C1 segment of cervical spinal cord (tissue), 14 donors: ENCODE results near the gene PPP1R10.

Experiments used
- DNase-seq, 14 donors: peaks; one replicate each; lab custom pipeline; 2025; lab: John Stamatoyannopoulos, UW

PPP1R10 gene

GRCh38 chr6:30598912-30599624 lies 18.0 kb downstream of the PPP1R10 start:
- DNase-seq = no peak

- DNase-seq = peak in 7 of 14 donors; percentile 6 to 35 (median 14)
These were observed 19.5 kb downstream of the PPP1R10 start for GRCh38 chr6:30597315-30598144.

GRCh38 chr6:30592287-30592686 lies 24.8 kb downstream of the PPP1R10 start:
- no peak for DNase-seq

- DNase-seq = no peak
These were observed 26.0 kb downstream of the PPP1R10 start for GRCh38 chr6:30591008-30591407.

GRCh38 chr6:30590509-30590908 lies 26.5 kb downstream of the PPP1R10 start:
- DNase-seq = no peak

- no peak for DNase-seq
These were observed 27.2 kb downstream of the PPP1R10 start for GRCh38 chr6:30589754-30590358.

GRCh38 chr6:30583921-30584320 lies 33.1 kb downstream of the PPP1R10 start:
- no peak for DNase-seq

GRCh38 chr6:30578051-30578450 lies 39.0 kb downstream of the PPP1R10 start:
- no peak for DNase-seq

GRCh38 chr6:30573113-30573512 lies 43.9 kb downstream of the PPP1R10 start:
- DNase-seq = no peak

GRCh38 chr6:30572148-30572547 lies 44.9 kb downstream of the PPP1R10 start:
- no peak for DNase-seq

GRCh38 chr6:30571762-30572082 lies 45.3 kb downstream of the PPP1R10 start:
- no peak for DNase-seq

GRCh38 chr6:30571075-30571761 lies 45.8 kb downstream of the PPP1R10 start, which contains the start of gene ABCF1:
Gene ABCF1 (plus strand): TSS chr6:30571442. CDS start chr6:30571488, 46 bp downstream.
- DNase-seq = peak; percentile 78 to 99 (median 95)

- peak in 3 of 14 donors; percentile 36 to 57 (median 50) for DNase-seq
These were observed 46.3 kb downstream of the PPP1R10 start for GRCh38 chr6:30570740-30571074.

- no peak for DNase-seq
These were observed 46.8 kb downstream of the PPP1R10 start for GRCh38 chr6:30570263-30570662.

- no peak for DNase-seq
These were observed 48.8 kb downstream of the PPP1R10 start for GRCh38 chr6:30568245-30568644.

- DNase-seq = no peak
These were observed 51.3 kb downstream of the PPP1R10 start for GRCh38 chr6:30565772-30566171.

GRCh38 chr6:30564114-30564513 lies 52.9 kb downstream of the PPP1R10 start:
- DNase-seq = no peak

GRCh38 chr6:30562470-30563425 lies 54.3 kb downstream of the PPP1R10 start:
- DNase-seq = no peak

GRCh38 chr6:30560930-30561329 lies 56.1 kb downstream of the PPP1R10 start:
- no peak for DNase-seq

- DNase-seq = no peak
These were observed 59.4 kb downstream of the PPP1R10 start for GRCh38 chr6:30557683-30557981.
